Activated CD8-positive, alpha-beta T cell treated with anti-CD3 and anti-CD28 coated beads for 36 hours (primary cell): ENCODE results near the gene PLAC1. TPM values are rescaled to one million over a fixed set of nuclear protein-coding genes. Genes with fewer than 3 reads are reported as not detected.

Experiments used
- ATAC-seq: fragments of 200-7000 bp; cut with Tn5 transposase; one replicate; pipeline ENCODE4 v1.10.0; 2021; ENCODE audit warnings: mild to moderate bottlenecking, moderate library complexity
- CTCF ChIA-PET: fragments of 350-600 bp; sonication (Branson Sonifier 250); formaldehyde crosslinking; loops from one replicate; lab custom pipeline; 2021; ENCODE audit warnings: antibody characterized with exemption; lab: Charles Lee
- POLR2A ChIA-PET: fragments of 350-600 bp; sonication (Branson Sonifier 250); formaldehyde crosslinking; loops from one replicate; lab custom pipeline; 2021; ENCODE audit warnings: antibody characterized with exemption; lab: Charles Lee
- DNase-seq: peaks from one replicate; pipeline ENCODE4 v3.0.0-alpha.2; 2020
- H3K27ac Mint-ChIP-seq: one replicate; pipeline ENCODE4 v1.8.0; 2021; ENCODE audit warnings: mild to moderate bottlenecking, mixed read lengths
- H3K27me3 Mint-ChIP-seq: one replicate; pipeline ENCODE4 v1.8.0; 2021; ENCODE audit warnings: mixed read lengths
- H3K36me3 Mint-ChIP-seq: one replicate; pipeline ENCODE4 v1.8.0; 2021; ENCODE audit warnings: low read depth, mixed read lengths
- H3K4me1 Mint-ChIP-seq: one replicate; pipeline ENCODE4 v1.8.0; 2021; ENCODE audit warnings: low read depth, mixed read lengths
- H3K4me3 Mint-ChIP-seq: one replicate; pipeline ENCODE4 v1.8.0; 2021; ENCODE audit warnings: mild to moderate bottlenecking, moderate library complexity, mixed read lengths
- H3K9me3 Mint-ChIP-seq: one replicate; pipeline ENCODE4 v1.8.0; 2021; ENCODE audit warnings: mixed read lengths
- CTCF ChIP-seq: fragments of 200-600 bp; IDR thresholded peaks from one replicate; pipeline ENCODE4 v1.8.0; 2022; ENCODE audit warnings: antibody characterized with exemption, mild to moderate bottlenecking
- intact Hi-C: fragments of 100-400 bp; cut with micrococcal nuclease; formaldehyde crosslinking; loops from one replicate; pipeline ENCODE4 v1.10.0; 2022
- microRNA-seq: library from miRNA; unstranded; fragments of <30 nt; microRNA quantifications from one replicate; pipeline ENCODE4 v1.2.0, GENCODE V29; 2022; ENCODE audit warnings: borderline microRNAs expressed, borderline replicate concordance
- total RNA-seq, 2 experiments: library from RNA; stranded (reverse); gene quantifications; one replicate each; pipeline ENCODE4 v1.2.3, GENCODE V29; 2021

The PLAC1 gene
- total RNA-seq, 2 experiments from 2014 or later, result not detected

- intact Hi-C loops, result loop anchor here (10.0 kb wide), 1 partner anchor 234 kb away; no protein-coding TSS in a partner anchor
- no peaks in the 10 kb centered on the region for H3K9me3 Mint-ChIP-seq
- no peak for ATAC-seq
- peaks cover 6% of the 10 kb centered on the region for H3K4me1 Mint-ChIP-seq
- ChIA-PET POLR2A (no interaction called here), CTCF (interaction anchor here (1.1 kb wide), 1 partner anchor 243 kb away, joined by 3 read pairs; no protein-coding TSS in a partner anchor)
- DNase-seq, result no peak
- no peaks in the 10 kb centered on the region for H3K27me3 Mint-ChIP-seq
- TF ChIP-seq CTCF, result no peak
- no peak overlapping the region for H3K27ac Mint-ChIP-seq
- H3K4me3 Mint-ChIP-seq, result no peak overlapping the region
- peaks cover 12% of the 10 kb centered on the region for H3K36me3 Mint-ChIP-seq
Measured at GRCh38 chrX:134520860-134521390, 137.3 kb downstream of the PLAC1 start.

Small RNAs within 50 kb of the gene (microRNA-seq; reads per million reads assigned to microRNA genes)
- 1,929 reads per million, percentile 91 among the genes with 10 or more reads in this experiment for gene MIR424
- not detected for gene MIR450A1
- not detected for gene MIR450A2
- gene MIR450B, result not detected
- gene MIR503, result 83.0 reads per million, percentile 67 among the genes with 10 or more reads in this experiment
- gene MIR542, result 11.2 reads per million, percentile 36 among the genes with 10 or more reads in this experiment

Other genes starting within 250 kb of the PLAC1 start
- gene HPRT1, start 198.3 kb downstream of the PLAC1 start, total RNA-seq, result 100 to 1,000 TPM; 118 to 120 TPM
- gene PABIR2, start 138.7 kb upstream of the PLAC1 start, total RNA-seq, result 10 to 100 TPM; 44.3 to 48.1 TPM